ENCODE results near the gene HTRA3.

HTRA3 gene

DNA sequence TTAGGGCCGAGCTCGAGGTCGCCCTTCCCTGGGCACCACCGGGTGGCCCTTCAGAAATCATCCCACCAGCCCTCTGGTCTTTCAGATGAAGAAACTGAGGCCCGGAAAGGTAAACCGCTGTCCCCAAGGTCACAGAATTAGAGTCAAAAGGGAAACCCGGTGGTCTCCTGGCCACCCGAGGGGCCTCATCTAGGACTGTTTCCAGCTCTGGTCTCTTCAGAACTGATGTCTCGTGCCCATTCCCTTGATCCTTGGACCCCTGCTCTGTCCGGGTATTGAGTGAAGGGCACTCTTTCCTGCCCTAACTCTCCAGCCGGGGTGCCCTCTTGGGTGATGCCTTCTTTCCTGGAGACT, 841 bp downstream of the HTRA3 start:
- DNase-seq = no peak

GRCh38 chr4:8270912-8271815, 1.6 kb downstream of the HTRA3 start:
- no peak for DNase-seq

DNA sequence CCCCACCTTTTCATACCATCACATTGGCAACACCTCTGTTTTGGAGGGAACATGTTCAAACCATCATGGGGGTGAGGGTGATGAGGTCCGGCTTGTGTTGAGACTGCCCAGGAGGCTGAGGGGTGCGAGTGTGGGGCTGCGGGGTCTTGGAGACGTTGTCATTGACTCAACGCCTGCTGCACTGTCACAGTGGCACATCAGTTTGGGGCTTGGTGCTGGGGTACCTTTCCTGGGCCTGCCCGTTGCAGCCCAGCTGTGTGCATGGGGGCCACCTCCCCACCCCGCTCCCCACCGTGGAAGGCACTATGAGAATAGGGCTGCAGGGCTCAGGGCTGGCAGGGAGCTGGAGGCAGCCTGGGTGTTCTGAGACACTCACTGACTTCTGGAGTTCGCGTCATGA, 2.3 kb downstream of the HTRA3 start:
- no peak for DNase-seq

DNA sequence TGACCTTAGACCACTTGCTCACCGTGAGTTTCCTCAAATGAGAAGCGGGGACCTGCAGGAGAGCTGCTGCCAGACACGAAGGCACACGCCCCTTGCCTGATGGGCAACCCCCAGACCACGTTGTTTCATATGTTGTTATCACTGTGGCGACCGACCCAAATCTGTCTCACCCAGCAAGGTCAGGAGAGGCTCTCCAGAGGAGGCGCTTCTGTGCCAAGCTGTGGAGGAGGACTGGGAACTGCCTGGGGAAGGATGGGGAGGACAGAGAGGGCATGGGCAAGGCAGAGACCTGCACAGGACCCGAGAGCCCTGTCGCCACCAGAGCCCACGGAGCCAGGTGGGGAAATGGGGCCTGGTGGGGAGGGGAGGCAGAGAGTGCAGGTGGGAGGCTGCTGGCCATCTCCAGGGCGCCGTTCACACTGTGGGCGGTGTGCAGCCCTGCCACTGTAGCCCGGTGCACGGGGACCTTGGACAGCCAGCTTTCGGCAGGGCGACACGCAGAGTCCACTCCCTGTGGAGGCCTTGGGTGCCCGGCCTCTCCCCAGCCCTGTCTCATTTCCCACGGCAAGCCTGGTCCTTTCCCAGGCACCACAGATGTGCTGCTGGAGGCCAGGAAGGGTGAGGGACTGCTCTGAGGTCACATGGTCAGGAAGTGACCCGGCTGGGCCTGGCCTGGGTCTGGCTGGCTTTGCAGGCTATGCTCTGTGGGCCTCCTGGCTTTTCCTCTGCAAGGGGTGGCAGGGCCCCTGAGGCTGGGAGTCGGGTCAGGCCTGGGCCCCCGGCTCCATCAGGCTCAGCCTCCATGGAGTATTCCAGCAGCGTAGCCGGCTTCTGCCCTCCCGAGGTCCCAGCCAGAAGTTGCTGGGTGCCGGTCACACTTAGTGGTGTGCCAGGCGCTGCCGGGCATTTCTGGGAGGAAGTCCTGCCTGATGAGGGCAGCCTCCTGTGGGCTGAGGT, 3.2 kb downstream of the HTRA3 start:
- no peak for DNase-seq

DNA sequence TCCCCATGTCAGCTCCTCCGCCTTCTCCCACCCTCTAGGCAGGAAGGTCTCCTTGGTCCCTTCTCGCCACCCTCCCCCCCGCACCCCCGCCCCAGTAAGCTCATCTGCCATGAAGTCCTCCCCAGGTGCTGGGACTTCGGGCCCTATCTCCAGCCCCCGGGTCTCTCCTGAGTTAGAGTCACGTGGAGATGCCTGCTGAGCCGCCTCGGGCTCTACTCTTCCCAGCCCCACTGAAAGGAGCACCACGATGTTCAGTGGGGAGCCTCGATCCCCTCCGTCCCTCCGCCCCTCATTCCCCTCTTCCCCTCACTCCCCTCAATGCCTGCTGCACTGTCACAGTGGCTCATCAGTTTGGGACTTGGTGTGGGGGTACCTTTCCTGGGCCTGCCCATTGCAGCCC, 3.9 kb downstream of the HTRA3 start:
- DNase-seq = no peak

GRCh38 chr4:8274066-8274652, 4.6 kb downstream of the HTRA3 start:
- DNase-seq = no peak

DNA sequence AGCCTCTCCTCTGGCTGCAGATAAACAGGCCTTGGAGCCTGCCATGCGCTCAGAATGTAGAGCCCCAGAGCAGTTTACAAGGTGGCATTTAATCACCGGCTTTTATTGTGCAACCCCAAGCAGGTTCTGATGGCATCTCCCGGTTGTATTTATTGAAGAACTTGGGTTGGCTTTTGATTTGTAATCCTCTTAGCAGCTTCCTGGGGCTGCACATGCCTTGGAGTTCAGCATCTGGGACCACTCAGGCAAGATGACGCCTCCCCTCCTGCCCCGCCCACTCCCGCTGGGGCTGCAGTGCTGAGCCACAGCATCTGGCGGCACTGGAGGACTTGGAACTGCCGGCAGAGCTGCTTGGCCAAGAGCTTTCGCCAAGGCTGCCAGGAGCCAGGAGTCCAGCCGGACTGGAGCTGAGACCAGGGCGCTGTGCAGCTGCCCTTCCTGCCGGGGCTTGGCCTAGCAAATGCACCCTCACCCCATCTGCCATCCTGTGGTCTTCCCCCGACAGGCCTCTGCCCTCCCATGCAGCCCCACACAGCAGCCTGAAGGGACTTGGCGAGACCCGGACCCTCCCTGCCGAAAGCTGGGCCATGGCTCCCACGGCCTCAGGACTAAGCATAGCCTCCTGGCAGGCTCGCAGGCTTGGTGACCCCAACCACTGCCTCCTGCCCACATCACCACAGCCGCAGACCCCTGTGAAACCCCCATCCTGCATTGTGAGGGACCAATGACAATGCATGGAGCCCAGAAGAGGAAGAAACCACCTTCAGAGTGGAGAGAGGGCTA, 5.4 kb downstream of the HTRA3 start:
- no peak for DNase-seq

DNA sequence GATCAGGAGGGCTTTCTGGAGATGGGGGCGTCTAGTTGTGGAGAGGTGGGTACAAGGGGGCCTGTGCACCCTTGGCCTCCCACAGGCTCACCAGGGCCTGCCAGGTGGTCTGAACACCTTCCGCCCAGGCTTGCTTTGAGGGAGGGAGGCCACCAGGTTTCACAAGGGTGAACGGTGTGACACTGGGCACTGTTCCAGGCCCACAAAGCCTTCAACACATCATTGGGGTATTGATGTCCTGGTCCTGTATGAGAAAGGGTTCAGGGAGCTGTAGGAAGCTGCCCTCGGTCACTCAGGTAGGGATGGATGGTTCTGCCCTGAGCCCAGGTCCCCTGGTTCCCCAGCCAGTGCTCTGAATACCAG, 6.0 kb downstream of the HTRA3 start:
- DNase-seq = no peak

- no peak for DNase-seq
Measured at GRCh38 chr4:8276358-8277240, 7.0 kb downstream of the HTRA3 start.

- DNase-seq = no peak
Measured at GRCh38 chr4:8277356-8278008, 7.9 kb downstream of the HTRA3 start.

GRCh38 chr4:8278009-8278395, 8.4 kb downstream of the HTRA3 start:
- DNase-seq = no peak

- DNase-seq = no peak
Measured at GRCh38 chr4:8278421-8279287, 9.1 kb downstream of the HTRA3 start.

- DNase-seq = no peak
Measured at GRCh38 chr4:8279321-8280157, 10.0 kb downstream of the HTRA3 start.

GRCh38 chr4:8280158-8280875, 10.8 kb downstream of the HTRA3 start:
- DNase-seq = no peak

DNA sequence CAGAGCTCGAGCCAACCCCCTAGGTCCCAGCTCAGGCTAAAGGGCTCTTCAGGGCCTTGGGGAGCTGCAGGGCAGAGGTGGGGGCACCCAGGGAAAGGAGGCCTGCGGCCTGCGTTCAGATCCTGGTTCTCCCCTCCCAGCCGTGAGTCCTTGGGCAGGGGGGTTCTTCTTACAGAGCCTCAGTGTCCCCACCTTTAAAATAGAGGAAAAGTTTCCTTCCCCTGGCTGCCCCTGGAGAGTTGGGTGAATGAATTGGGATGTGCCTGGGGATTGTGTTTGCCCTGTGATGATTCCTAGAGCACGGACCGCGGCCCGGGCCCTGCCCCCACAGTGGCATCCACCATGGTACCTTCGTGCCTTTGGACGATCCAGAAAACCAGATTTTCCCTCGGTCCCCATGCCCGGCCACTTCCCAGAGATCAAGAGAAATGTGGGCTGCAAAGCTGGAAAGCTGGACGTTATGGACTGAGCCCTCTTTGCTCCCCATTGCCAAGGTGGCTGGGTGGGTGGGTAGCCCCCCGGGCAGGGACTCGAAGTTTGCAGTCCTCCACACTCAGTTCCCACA, 11.4 kb downstream of the HTRA3 start:
- DNase-seq = no peak

DNA sequence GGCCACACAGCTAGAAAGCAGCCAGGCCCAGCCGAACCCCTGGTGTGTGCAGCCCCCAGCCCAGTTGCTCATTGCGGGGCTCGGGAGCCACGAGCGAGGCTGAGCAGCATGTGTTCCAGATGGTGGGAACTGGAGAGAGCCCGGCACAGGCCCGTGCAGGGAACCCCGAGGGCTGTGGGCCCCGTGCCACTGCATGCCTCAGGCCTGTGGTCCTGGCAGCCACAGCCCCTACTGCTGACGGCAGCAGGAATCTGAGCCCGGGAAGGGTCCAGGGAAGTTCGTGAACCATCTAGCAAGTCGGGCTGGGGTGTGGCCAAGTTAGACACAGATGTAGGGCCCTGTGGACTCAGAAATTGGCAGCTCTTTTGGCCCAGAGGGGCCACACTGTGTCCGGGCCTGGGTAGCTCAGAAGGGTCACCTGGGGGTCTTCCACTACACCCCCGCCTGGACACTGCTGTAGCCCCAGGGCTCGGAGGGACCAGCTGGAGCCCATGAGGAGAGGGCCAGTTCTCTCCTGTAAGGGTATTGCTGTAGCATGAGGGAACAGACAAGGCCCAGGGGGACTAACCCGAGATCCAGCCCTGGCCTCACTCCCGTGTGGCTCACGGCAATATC, 12.1 kb downstream of the HTRA3 start:
- DNase-seq = no peak

- DNase-seq = no peak
Measured at GRCh38 chr4:8282134-8282641, 12.6 kb downstream of the HTRA3 start.

Measured in NCI-H1436 (cell line).